Left ventricle myocardium inferior (tissue), 1 donor: ENCODE data around the gene PLEKHM2. TPM values are rescaled to one million over a fixed set of nuclear protein-coding genes. Genes with fewer than 3 reads are reported as not detected.

Experiments
- DNase-seq: peaks from one replicate; pipeline ENCODE4 v3.0.0-alpha.2; 2020
- H3K27ac ChIP-seq: fragments of 200-600 bp; replicated peaks from 2 replicates; pipeline ENCODE4 v1.8.0; 2021
- H3K27me3 ChIP-seq: fragments of 200-600 bp; 2 replicates; pipeline ENCODE4 v1.8.0; 2021; ENCODE audit warnings: low read depth
- H3K36me3 ChIP-seq: fragments of 200-600 bp; 2 replicates; pipeline ENCODE4 v1.8.0; 2021
- H3K4me1 ChIP-seq: fragments of 200-600 bp; 2 replicates; pipeline ENCODE4 v1.8.0; 2021
- H3K4me3 ChIP-seq: fragments of 200-600 bp; 2 replicates; pipeline ENCODE4 v1.8.0; 2021; ENCODE audit warnings: mild to moderate bottlenecking, moderate library complexity
- H3K9me3 ChIP-seq: fragments of 200-600 bp; replicated peaks from 2 replicates; pipeline ENCODE4 v1.8.0; 2021
- CTCF ChIP-seq: fragments of 200-600 bp; IDR thresholded peaks from 2 replicates; pipeline ENCODE4 v1.8.0; 2021; ENCODE audit warnings: antibody characterized with exemption, mild to moderate bottlenecking, borderline replicate concordance
- intact Hi-C: fragments of 100-400 bp; cut with micrococcal nuclease; formaldehyde crosslinking; loops from one replicate; pipeline ENCODE4 v1.11.0; 2022
- total RNA-seq: library from RNA; stranded (reverse); fragmentation: NEBNext Ultra II Directional; extraction: Animal tissue kit (Norgen Biotek cat#: 25700); gene quantifications from one replicate; pipeline ENCODE4 v1.2.1, GENCODE V29; 2021
- donor health status: DM: no; HTN: yes; CAD: no; lungs with severe emphysema.

The PLEKHM2 gene
- total RNA-seq, 1 donor from 2014 or later: 90.3 TPM

GRCh38 chr1:15681349-15682292, 2.5 kb upstream of the PLEKHM2 start:
- intact Hi-C loops: no loop called here
- peaks cover 51% of the 10 kb centered on the region for H3K4me1 ChIP-seq
- H3K36me3 ChIP-seq: no peaks in the 10 kb centered on the region
- H3K27ac ChIP-seq: peak overlapping the region; percentile 94
- no peaks in the 10 kb centered on the region for H3K9me3 ChIP-seq
- TF ChIP-seq CTCF: no peak
- no peak for DNase-seq
- H3K4me3 ChIP-seq: peak overlapping the region; percentile 88
- H3K27me3 ChIP-seq: no peaks in the 10 kb centered on the region

- TF ChIP-seq CTCF: no peak
- H3K36me3 ChIP-seq: no peaks in the 10 kb centered on the region
- intact Hi-C loops: no loop called here
- DNase-seq: no peak
- H3K4me1 ChIP-seq: peaks cover 56% of the 10 kb centered on the region
- no peaks in the 10 kb centered on the region for H3K27me3 ChIP-seq
- H3K27ac ChIP-seq: peak overlapping the region; percentile 94
- H3K4me3 ChIP-seq: peak overlapping the region; percentile 88
- H3K9me3 ChIP-seq: no peaks in the 10 kb centered on the region
These were observed 1.2 kb upstream of the PLEKHM2 start for GRCh38 chr1:15682936-15683341.

GRCh38 chr1:15683345-15684039, 628 bp upstream of the PLEKHM2 start:
- Histone ChIP-seq H3K27me3 (no peaks in the 10 kb centered on the region), H3K36me3 (no peaks in the 10 kb centered on the region), H3K9me3 (no peaks in the 10 kb centered on the region), H3K4me1 (peaks cover 59% of the 10 kb centered on the region), H3K4me3 (peak overlapping the region; percentile 88), H3K27ac (peak overlapping the region; percentile 94)
- intact Hi-C loops: no loop called here
- DNase-seq: no peak
- no peak for TF ChIP-seq CTCF

- H3K9me3 ChIP-seq: no peaks in the 10 kb centered on the region
- TF ChIP-seq CTCF: peak; percentile 35
- no peaks in the 10 kb centered on the region for H3K27me3 ChIP-seq
- peak overlapping the region; percentile 94 for H3K27ac ChIP-seq
- intact Hi-C loops: no loop called here
- peak overlapping the region; percentile 88 for H3K4me3 ChIP-seq
- no peaks in the 10 kb centered on the region for H3K36me3 ChIP-seq
- H3K4me1 ChIP-seq: peaks cover 61% of the 10 kb centered on the region
- DNase-seq: peak; percentile 42
These were observed 560 bp downstream of the PLEKHM2 start for GRCh38 chr1:15684468-15685291.

- H3K27ac ChIP-seq: peak overlapping the region; percentile 94
- H3K27me3 ChIP-seq: no peaks in the 10 kb centered on the region
- TF ChIP-seq CTCF: no peak
- H3K9me3 ChIP-seq: no peaks in the 10 kb centered on the region
- H3K4me1 ChIP-seq: peaks cover 71% of the 10 kb centered on the region
- H3K36me3 ChIP-seq: no peaks in the 10 kb centered on the region
- DNase-seq: no peak
- peak overlapping the region; percentile 88 for H3K4me3 ChIP-seq
- intact Hi-C loops: no loop called here
These were observed 1.7 kb downstream of the PLEKHM2 start for GRCh38 chr1:15685820-15686219.
